Subcutaneous adipose tissue (tissue), 4 donors: ENCODE results near the gene GRPEL1. TPM values are rescaled to one million over a fixed set of nuclear protein-coding genes. Genes with fewer than 3 reads are reported as not detected.

Experiments used
- total RNA-seq, 4 donors: library from RNA; depleted of rRNA; stranded (reverse); fragments of >200 nt; gene quantifications; one replicate each; pipeline ENCODE4 v1.1.0, GENCODE V29; 2016
- TF ChIP-seq, protein P1 (sequence below): fragments of 450-650 bp; IDR thresholded peaks from one replicate; pipeline ENCODE4 v1.5.1; 2016; ENCODE audit warnings: low read depth, mild to moderate bottlenecking, control low read depth, antibody characterized with exemption, moderate library complexity

Gene GRPEL1
- total RNA-seq, 4 donors from 2014 or later = 15.0 to 21.4 (median 19.5) TPM

DNA sequence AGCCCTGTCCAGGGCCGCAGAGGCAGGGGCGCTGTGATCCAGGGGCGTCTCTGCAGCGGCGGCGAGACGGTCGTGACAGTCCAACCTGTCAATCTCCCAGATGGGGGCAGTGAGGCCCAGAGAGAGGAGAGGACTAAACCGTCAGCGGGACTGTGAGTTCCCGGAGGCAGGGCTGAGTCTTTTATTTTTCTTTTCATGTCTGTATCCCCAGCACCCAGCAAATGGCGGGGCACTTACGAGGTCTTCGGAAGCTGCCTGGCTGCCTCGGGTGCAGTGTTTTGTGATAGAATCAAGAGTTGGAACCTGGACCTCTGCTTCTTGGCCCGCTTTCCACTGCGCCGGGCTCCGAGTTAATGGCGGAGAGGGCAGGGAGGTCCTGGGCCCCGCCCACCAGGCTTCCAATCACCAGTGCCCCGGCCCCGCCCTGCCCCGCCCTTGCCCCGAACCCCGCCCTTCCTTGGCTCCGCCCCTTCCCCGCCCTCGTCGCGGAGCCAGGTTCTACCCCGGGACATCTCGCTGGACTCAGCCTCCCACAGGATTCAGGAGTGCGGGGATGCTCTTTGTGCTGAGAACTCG is 35.3 kb upstream of the GRPEL1 start:
- TF ChIP-seq, protein P1, sequence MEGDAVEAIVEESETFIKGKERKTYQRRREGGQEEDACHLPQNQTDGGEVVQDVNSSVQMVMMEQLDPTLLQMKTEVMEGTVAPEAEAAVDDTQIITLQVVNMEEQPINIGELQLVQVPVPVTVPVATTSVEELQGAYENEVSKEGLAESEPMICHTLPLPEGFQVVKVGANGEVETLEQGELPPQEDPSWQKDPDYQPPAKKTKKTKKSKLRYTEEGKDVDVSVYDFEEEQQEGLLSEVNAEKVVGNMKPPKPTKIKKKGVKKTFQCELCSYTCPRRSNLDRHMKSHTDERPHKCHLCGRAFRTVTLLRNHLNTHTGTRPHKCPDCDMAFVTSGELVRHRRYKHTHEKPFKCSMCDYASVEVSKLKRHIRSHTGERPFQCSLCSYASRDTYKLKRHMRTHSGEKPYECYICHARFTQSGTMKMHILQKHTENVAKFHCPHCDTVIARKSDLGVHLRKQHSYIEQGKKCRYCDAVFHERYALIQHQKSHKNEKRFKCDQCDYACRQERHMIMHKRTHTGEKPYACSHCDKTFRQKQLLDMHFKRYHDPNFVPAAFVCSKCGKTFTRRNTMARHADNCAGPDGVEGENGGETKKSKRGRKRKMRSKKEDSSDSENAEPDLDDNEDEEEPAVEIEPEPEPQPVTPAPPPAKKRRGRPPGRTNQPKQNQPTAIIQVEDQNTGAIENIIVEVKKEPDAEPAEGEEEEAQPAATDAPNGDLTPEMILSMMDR = no peak

DNA sequence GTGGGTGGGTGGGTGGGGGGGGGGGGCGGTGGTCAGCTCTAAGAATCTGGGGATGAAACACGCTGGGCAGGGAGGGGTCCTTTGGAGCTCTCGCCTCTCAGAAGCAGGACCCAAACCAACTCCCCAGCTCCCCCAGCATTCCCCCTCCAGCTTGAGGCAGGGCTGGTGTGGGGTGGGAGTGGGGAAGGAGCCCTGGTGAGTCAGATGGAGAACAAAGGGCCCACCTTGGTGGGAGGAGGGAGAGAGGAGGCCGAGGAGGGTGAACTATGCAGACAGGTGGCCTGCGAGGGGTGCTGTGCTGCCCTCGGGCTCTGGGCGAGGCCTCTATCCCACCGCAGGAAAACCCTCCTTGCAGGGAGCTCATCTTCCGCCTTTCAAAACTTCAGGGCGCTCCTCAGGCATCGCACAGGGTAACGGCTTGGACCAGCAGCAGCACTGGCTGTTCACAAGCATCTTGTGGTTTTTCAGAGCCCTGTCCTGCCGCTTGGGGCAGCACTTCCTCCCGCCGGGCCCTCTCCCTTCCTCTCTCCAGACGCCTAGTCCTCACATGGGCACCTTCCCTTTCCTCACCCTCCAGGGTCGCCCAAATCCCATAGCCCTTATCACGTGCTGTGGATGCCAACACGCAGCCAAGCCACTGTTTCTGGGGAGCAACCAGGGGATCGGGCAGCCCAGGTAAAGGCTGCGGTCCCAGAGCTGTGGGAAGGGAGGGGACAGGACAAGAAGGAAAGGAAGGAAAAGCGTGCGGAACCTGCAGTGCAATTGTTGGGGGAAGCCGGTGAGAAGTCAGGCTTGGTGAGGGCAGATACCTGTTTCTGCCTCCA is 34.0 kb upstream of the GRPEL1 start:
- TF ChIP-seq, protein P1 = no peak

DNA sequence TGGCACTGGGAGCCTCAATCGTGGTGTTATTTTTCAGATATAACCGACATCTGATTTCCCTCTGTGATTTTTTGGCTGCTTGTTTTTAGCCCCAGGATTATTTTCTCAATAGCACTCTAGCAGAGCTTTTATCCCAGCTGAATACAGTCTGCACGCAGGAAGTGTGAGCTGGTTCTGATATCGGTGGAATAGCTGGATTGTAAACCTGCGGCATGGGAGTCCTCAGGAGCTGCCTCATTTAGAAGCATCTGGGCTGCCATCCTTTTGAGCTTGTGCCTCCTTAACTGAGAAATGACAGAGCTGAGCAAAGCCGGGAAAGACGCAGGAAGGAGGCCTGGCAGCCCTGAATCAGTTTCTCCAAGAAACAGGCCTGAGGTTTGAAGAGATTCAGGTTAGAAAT is 28.4 kb upstream of the GRPEL1 start:
- TF ChIP-seq, protein P1 = no peak

DNA sequence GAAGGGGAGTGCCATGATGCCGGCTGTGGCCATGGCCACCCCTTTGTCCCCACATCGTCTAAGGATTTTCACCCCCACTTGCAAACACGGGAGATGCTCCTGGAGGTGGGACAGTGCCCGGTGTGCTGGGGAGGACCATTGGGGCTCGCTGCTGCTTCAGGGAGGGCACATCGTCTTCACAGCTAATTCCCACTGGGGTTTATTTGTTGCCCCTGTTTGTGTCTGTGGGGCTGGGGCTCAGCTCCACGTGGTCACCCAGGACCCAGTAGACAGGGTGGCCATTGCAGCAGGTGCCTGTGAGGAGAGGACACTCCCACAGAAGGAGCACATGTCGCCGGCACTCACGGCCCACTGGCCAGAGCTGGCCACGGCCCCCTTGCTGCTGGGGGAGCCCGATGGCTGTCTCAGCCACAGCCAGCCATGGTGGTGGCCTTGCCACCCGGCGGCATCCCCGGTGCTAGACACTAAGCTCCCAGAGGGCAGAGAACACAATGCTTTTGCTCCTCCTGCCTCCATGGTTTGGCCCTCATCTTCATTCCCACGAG is 27.8 kb upstream of the GRPEL1 start:
- TF ChIP-seq, protein P1 = no peak

DNA sequence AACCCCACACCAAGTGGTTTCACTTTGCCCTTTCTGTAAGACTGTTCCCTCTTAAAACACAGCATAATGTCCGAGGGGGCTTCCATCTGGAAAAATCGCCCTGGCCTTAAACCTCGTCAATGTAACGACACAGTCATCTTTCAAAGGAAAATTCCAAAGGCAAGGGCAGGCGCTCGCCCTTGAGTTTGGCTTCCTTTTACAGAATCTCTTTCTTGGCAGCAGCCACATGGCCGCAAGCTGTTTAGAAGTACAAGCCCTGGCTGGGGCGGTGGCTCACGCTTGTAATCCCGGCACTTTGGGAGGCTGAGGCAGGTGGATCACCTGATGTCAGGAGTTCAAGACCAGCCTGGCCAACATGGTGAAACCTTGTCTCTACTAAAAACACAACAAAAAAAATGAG is 27.1 kb upstream of the GRPEL1 start:
- TF ChIP-seq, protein P1 = no peak

DNA sequence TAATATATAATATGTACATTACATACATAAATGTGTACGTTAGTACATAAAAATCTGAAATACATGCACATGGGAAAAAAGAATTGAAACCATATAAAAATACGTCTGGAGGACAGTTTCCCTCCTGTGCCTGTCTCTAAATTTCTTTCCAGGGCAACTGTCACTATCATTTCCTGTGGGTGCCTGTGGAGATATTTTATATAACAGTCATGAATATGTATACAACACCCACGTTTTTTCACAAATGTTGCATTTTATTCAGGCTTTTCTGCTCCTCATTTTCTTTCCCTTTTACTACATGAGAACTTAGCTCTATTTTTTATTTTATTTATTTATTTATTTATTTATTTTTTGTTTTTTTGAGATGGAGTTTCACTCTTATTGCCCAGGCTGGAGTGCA is 24.2 kb upstream of the GRPEL1 start:
- TF ChIP-seq, protein P1 = no peak

DNA sequence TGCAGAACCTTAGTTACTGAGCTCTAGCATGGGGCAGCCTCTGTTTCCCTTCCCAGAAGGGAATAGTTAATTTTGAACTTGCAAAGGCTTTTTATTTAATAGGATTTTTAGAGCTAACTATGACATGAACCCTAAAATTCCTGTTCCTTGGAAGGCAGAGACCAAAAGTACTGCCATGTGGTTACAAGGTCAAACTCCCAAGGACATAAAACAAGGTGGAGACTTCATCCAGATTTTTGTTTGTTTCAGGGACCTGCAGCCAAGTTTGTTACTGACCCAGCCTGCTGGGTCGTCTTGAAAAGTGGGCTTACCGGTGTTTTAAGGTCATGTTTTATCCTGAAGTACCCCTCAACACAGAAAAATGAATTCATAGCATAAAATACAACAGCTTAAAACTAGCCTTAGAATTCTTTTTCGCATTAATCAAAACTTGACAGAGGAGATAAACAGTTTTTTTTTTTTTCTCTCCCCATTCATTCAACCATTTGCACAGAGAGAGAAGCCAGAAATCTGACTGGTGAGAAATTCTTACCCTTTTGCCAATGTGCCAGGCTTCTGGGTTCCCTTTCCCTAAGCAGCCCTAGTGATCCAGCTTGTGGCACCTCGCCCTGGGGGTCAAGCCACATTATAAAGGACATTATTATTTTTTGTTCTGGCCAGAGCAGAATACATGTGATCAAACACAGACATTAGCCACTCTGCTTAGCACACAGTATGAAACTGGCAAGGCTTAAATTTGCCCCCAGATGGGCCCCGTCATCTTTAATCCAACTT is 21.5 kb upstream of the GRPEL1 start:
- TF ChIP-seq, protein P1 = no peak
